ELF-1 (cell line): ENCODE results near the gene TMEM208.

ENCODE experiments used
- DNase-seq: peaks from one replicate; pipeline ENCODE4 v3.0.0-alpha.2; 2016; ENCODE audit warnings: low read depth, low spot score

TMEM208 gene

DNA sequence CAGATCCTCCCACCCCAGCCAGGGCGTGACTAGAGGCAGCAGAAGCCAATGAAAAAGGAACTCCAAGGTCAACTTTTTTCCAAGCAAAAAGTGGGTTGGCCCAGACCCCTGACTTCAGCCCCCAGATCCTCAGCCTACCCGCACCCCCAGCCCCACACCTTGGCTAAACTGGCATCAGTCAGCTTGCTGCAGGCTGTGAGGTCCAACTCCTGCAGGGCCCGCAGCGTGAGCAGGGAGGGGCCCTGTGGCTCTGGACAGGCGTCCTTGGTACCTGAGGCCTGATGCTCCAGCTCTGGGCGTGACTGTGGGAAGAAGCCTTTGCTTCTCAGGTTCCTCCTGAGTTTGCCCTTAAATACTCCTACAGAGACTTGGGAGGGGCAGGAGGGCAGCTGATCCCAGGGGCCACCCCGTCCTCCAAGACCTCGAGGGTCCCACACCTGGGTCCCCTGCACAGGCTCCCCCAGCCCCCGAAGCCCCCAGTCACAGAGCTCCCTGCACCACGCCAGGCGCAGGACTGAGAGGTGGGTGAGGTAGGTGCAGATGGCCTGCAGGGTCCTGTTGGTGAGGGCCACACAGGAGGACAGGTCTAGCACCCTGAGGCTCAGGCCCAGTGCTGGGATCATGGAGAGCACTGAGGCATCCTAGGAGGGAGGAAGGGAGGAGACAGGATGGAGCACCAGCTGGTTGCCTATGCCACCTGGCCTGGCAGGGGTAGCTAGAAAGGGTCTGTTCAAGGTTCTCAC, 18.6 kb upstream of the TMEM208 start:
- DNase-seq, result no peak

DNA sequence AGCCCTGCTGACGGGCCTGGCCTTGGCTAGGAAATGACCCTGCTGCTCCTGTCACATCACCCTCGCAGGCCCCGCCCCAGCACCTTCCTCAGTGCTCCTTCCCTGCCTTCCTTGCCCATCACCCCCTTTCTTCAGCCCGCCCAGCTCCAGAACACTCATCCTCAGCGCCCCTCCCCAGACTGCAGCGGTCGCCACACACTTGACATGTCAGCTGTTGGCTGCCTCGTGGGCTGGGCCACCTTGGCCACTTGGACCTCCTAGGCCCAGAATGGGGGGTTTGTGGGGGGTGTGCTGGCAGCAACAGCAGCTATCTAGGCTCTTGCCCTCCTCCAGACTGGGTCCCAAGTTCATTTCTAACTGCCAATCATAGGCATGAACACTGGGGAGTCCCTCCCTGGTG, 17.4 kb upstream of the TMEM208 start:
- DNase-seq, result no peak

DNA sequence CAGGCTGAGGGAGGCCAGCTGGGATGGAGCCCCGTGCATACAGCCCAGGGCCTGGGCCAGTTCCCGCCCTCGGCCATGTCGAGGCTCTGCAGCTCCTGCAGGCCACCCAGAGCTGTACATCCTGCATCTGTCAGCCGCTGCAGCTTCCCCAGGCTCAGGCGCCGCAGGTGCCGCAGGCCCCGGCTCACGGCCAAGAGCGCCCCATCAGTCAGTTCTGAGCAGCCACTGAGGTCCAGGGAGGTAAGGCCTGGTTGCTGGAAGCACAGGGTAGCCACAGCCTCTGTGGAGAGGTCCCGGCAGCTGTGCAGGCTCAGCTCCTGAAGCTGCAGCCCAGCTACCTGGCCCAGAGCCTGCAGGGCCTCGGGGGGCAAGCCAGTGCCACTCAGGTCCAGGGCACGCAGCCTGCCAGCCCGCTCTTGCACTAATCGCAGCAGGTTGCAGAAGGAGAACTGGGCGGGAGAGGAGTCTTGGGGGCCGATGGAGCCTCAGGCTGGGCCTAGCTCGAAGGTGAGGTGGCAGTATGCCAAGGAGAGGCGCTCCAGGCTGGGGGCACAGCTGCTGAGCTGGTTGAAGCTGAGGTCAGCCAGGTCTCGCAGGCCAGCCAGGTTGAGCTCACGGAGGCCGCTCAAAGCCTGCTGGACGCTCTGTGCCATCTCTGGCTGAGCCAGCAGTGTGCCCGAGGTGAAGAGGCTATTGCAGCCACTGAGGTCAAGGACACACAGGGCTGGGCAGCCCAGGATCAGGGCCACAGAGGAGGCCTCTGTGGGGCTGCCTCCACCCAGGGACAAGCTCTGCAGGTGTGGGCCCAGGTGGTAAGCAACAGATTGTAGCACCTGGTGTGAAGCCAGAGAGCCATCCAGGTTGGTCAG, 16.6 kb upstream of the TMEM208 start:
- DNase-seq, result no peak

DNA sequence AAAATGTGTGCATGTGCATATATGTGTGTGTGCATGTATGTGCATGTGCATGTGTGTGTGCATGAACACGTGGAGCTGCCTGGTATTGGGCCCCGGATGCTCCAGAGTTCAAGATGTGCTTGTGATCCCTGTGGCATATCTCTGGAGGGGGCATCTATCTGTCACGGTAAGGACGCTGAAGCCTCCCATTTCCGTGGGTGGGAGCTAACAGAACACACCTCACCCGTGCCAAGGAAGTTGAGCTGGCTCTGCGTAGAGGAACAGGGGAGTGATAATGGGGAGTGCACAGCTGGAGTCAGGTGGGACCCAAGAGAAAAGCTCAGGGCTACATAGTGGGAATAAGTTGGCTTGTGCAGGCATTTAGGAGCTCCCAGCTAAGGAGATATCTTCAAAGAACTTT, 15.3 kb upstream of the TMEM208 start:
- DNase-seq, result no peak

DNA sequence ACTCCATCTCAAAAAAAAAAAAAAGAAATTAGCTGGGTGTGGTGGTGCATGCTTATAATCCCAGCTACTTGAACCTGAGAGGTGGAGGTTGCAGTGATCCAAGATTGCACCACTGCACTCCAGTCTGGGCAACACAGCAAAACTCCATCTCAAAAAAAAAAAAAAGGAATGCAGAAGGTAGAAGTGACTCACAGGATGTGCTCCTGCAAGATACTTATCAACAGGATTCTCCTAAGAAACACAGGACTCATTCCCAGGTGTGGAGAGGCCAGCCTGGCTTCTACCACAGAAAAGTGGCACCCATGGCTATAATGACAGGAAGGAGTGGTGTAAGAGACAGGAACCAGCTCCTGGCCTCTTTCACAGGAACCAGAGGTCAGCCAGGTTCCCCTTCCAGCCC, 14.2 kb upstream of the TMEM208 start:
- no peak for DNase-seq

DNA sequence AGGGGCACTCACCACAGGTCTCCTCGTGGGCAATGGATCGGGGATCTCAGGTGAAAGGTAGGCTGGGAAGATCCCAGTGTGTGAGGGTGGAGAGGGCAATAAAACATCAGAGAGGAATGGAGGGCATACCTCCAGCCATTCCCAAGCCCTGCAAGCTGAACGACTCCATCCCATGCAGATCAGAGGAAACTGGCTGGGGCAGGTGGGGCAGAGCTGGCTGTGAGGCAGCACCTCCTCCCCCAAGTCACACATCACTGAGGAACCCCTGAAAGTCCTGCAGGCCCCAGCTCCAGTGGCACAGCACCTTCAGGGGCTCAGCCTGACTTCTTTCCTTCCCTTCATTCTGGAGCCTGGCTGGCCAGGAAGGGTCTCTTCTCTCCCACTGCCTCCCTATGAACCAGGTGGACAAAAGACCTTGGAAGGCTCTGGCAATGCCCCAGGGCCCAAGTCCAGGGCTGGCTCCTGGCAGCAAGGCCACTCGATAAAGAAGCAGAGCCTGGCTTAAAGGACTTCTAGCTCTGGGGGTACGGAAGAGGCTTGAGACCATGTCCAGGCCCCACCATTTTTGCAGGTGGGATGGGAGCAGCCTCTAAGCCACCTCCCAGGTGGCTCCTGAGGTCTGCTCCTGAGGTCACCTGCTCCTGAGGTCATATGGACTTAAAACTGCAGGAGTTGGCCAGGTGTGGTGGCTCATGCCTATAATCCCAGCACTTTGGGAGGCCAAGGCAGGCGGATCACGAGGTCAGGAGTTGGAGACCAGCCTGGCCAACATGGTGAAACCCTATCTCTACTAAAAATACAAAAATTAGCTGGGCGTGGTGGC, 13.5 kb upstream of the TMEM208 start:
- no peak for DNase-seq

DNA sequence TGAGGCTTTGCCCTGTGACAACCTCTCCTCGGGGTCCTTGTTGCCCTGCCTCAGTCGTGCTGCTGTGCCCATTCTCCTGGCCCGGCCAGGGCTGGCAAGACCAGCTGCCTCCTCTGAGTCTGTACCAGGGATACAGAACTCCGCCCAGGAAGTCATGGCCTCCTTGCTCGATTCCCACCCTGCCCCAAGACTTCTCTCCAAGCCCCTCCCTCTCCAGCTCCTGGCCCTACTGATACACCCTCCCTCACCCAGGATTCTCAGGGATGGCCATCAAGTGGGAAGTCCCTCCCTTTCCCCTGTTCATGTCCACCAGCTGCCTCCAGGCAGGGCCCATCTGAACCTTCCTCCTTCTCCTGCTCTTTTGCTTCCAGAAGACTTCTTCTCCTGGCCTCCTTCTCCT, 11.2 kb upstream of the TMEM208 start:
- no peak for DNase-seq

DNA sequence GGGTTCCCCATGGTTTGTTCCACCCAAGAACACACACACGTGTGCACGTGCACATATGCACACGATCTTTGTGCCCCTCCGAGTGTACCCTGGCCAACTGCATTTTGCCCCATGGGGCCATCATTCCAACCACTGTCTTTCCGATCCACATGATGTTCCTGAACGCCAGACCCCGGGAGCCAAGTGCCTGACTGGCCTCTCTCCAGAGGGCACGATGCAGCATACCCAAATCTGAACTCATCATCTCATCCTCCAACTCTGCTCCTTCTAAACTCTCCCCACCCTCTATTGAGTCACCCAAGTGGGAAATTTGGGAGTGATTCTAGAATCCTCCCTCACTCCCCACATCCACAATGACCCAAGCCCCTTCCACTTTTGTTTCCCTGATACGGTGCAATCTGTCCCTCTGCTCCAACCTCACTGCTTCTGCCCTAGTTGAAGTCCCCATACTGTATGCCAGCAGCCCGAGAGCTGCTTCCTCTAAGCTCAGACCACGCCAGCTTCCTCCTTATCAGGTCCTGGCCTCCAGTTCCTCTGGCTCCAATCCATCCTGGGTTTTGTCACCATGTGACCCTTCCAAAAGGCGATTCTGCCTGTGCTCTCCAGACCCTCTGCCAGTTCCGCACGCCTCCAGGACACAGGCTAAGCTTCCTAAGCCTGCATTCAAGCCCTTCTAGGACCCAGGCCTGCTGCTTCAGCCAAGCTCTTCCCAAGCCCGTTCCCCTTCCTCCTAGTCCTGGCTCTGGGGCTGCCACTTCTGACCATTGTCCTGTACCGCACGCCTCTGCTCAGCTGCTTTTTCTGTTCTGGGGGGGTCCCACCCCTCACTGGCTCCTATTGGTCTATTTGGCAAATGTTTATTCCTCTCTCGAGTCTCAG, 10.1 kb upstream of the TMEM208 start:
- no peak for DNase-seq

DNA sequence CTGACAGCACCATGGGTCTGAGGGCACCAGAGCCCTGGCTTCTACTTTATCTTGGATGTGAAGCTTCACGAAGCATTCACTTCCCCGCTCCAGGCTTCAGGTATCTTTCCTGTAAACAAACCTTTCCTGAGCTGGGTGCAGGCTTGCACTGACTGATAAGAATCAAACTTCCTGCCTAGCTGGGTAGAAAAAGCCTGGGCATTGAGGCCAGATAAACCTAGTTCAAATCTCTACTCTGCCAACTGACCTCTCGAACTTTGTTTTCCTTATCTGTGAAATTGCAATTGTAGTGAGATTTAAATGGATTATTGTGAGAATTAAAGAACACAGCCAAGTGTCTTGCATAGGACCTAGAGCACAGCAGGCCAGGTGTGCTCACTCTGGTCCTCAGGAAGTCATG, 2.9 kb upstream of the TMEM208 start:
- DNase-seq, result no peak

DNA sequence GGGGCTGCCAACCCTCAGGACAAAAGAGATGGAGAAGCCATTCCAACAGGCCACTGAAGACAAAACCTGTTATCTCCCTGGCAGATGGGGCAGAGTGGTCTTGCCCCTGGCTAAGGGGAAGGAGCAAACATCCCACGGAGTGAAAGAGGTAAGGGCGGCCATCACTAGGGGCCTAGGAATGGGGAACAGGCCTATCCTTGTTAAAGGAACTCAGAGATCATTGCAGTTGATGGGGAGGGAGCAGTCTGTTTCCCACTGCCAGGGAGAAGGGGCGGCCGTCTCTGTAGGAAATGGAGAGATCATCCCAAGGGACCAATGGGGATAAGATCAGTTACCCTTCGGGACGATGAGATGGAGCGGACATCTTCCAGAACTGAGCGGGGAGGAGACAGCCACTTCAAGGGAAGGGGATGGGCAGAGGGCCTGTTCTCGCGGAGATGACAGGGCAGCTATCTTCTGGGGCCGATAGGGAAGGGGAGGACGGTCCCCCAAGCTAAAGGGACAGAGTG, 581 bp upstream of the TMEM208 start:
- no peak for DNase-seq

DNA sequence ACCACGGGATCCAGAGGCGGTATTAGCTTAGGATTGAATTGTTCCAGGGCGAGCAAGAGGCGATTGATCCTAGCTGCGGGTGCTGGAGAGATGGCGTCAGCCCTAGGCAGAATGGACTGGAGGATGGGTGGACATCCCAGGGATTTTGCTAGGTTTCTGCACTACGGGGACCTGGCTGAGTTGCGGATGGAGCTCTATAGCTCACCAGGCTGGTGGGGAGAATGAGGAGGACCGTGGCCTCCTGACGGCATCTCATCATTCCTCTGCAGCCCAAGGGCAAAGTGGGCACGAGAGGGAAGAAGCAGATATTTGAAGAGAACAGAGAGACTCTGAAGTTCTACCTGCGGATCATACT, 614 bp downstream of the TMEM208 start:
- DNase-seq, result no peak

DNA sequence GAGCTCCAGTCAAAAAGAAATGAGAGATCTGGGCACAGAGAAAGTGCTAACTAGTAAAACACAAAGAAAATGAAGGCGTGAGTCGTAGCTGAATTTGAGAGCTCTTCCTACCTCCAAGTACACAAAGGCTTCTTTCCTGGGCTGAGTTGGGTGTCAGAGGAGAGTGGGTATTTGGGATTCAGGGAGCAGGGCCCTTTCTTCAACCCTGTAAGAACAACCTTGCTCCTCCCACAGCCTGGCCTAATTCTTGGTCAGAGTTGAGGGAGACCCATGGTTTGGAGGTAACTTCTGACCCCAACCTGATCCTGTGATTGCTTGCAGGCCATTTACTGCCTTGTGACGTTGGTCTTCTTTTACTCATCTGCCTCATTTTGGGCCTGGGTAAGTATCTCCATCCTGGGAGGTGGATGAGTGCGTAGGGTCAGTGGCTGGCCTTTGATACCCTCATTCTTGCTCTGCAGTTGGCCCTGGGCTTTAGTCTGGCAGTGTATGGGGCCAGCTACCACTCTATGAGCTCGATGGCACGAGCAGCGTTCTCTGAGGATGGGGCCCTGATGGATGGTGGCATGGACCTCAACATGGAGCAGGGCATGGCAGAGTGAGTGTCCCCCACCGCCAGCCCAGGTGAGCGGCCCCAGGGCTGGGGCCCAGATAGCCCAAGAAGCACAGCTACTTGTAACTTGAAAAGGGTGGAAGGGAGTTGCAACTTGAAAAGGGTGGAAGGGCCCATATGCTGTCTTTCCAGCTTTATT, 1.3 kb downstream of the TMEM208 start:
- DNase-seq, result no peak

DNA sequence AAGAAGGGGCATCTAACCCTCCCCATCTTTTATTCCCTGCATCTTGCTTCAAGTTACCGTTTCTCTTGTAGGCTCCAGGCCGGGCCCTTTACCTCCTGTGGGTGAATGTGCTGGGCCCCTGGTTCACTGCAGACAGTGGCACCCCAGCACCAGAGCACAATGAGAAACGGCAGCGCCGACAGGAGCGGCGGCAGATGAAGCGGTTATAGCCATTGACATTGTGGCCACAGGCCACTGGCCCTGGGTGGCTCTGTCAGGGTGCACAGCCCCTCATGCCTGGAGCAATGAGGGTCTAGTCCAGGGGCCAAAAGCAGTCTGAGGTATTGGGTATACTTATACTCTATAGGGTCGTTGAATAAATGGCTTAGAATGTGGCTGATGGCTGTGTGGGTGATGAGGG, 2.0 kb downstream of the TMEM208 start:
- DNase-seq, result no peak

DNA sequence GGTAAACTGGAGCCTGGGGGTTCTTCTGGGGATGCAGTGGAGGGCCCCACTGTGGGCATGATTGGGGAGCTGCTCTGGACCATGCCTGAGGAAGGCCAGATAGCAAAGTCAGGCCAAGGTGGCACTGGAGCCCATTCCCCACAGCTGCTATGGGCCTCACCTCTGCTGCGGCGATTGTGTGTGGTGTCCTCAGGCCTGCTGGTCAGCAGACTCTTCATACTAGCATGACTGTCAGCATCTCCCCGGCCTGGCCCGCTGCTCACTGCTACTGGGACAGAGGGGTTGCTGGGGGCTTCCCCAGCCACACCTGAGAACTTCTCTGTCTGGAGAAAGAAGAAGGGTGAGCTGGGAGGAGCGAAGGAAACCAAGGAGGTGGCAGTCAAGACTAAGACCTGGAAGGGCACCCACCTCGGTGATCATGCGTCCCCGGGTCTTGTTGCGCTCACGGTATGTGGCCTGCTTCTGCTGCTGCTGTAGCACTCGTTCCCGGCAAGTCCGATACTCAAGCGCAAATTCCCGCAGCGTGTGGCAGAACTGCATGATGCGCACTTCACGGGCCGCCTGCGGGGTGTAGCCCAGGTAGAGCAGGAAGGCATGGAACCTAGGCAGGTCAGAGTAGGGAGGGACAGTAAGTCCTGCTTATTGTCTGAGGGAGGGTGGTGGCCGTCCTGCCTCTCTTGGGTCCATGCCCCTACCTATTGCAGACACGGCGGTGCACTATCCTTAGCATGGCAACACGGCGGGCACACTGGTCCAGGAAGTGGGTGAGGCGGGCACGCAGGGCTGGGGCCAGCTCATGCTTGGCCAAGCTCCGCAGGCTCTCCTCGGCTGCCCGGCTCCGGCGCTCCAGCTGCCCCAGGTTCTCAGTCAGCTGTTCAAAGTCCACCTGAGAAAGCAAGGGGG, 3.2 kb downstream of the TMEM208 start:
- no peak for DNase-seq

DNA sequence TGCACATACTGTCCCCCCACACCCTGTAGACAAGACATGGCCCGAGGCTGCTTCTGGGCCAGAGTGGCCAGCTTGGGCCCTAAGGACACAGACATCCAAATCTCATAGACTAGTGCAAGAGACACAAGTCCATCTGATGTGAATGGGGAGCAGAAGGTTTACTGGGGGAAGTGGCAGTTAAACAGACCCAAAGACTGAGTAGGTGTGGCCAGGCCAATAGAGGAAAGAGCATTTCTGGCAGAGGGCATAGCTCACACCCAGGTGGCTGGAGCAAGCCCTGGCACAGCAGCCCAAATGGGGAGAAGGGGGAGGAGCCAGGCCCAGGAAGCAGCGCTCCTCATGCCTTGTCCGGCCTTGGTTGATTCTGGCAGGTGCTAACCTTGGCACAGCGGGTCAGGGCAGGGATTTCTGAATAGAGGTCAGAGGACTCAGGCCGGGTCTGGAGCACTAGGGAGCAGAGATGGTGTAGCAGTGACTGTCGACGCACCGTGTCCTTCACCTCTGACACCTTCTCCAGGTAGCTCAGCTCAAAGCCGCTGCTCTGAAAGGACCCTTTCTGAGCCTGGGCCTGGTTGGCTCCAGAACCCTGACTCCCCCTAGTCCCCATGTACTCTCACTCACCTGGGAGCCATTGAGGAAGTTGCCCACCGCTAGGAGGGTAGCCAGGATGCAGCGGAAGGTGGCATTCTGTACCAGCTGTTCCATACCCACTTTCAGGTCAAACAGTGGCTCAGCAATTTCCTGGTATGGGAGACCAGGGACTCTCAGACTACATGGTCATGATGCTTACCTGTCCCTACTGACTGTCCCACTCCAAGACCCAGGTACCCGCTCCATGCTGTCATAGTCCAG, 4.1 kb downstream of the TMEM208 start:
- DNase-seq, result no peak

DNA sequence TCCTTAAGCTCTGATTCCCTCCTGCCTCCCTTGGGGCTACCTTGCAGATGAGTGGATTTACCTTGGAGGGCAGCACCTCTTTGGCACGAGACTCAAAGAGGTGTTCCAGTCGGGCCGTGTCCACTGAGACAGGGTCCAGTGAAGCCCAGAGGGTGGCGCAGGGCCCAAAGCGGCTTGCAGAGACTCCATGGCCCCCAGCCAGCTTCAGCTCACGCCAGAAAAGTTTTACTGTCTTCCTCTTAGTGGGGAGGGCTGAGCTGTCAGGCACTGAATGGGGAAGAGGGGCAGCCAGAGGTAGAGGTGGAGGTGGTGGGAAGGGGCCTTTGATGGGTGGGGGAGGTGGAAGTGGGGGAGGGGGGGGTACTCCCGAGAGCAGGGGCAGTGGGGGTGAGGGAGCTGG, 6.7 kb downstream of the TMEM208 start:
- DNase-seq, result no peak

DNA sequence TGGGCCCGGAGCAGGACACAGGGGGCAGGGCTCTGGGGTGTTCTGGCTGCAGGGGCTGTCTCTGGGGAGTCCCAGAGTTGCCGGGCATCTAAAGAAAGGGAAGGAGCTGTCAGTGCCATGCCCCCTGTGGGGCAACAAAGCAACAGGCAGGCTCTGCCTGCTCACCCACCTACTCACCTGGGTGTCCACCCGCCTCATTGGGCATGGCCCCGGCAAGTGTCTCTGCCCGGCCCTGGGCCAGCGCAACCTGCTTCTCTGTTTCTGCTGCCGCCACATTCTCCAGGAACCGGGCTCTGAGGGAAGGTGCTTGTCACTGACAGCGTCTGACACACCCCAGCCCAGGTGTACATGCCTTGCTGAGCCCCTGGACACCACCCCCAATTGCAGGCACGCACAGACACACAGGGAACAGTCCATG, 7.3 kb downstream of the TMEM208 start:
- DNase-seq, result no peak

DNA sequence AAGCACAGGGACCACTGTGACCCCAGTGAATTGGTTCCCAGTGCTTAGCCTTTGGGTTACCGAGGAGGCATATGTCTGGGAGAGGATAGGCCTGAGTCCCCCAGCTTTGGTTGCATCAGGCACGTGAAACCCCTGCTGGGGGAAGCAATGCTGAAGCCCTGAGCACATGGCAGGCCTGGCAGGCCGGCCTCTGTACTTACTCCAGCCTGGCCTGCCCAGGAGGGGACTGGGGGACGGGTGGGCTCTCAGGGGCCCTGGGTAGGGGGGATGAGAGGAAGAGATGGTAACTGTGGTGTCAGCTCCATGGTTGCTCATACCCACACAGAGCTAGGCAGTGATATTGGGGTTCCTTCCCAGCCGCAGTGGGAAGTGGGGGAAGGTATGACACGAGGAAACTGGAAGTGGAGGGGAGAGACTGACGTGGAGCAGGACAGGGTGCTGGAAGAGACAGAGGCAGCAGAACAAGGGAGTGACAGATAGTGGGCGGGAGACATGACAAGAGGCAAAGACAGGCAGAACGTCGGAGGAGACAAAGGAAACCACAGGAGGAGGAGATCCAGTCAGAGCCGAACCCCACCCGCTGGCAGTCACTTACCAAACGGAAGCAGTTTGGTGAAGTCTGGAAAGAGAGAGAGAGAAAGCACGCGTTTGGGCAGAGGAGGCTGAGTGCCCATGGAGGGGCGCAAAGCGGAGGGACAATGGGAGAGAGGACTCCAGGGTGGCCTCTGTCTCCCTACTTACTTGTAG, 9.1 kb downstream of the TMEM208 start:
- DNase-seq, result peak; percentile 85
